Activated CD4-positive, alpha-beta T cell treated with anti-CD3 and anti-CD28 coated beads, Interleukin-2, amount 50 U/mL, for 48 hours (primary cell): ENCODE measurements around the gene HS3ST3A1.
"Not testable (repeated sequence)": the region's sequence is repeated elsewhere in the genome, so short reads cannot be mapped to it uniquely, and the experiment has no call there.

Source experiments
- DNase-seq, 2 experiments: peaks; one replicate each; pipeline ENCODE4 v3.0.0-alpha.2; 2020

HS3ST3A1 gene

GRCh38 chr17:13537871-13538643, 63.7 kb downstream of the HS3ST3A1 start:
- DNase-seq: no peak

GRCh38 chr17:13537167-13537731, 64.5 kb downstream of the HS3ST3A1 start:
- DNase-seq: no peak

GRCh38 chr17:13534946-13535345, 66.8 kb downstream of the HS3ST3A1 start:
- DNase-seq: no peak

- DNase-seq: no peak
Observed at GRCh38 chr17:13531721-13532120, 70.0 kb downstream of the HS3ST3A1 start.

GRCh38 chr17:13525876-13526275, 75.9 kb downstream of the HS3ST3A1 start:
- DNase-seq: no peak

GRCh38 chr17:13523164-13523563, 78.6 kb downstream of the HS3ST3A1 start:
- DNase-seq: no peak

- no peak for DNase-seq
Observed at GRCh38 chr17:13522749-13523148, 79.0 kb downstream of the HS3ST3A1 start.

GRCh38 chr17:13521784-13522183, 79.9 kb downstream of the HS3ST3A1 start:
- no peak for DNase-seq

- DNase-seq: no peak
Observed at GRCh38 chr17:13520899-13521572, 80.7 kb downstream of the HS3ST3A1 start.

- DNase-seq: no peak
Observed at GRCh38 chr17:13518261-13519000, 83.3 kb downstream of the HS3ST3A1 start.

- DNase-seq: no peak
Observed at GRCh38 chr17:13513039-13513405, 88.7 kb downstream of the HS3ST3A1 start.

GRCh38 chr17:13510062-13510461, 91.7 kb downstream of the HS3ST3A1 start:
- no peak for DNase-seq

GRCh38 chr17:13509527-13509926, 92.2 kb downstream of the HS3ST3A1 start:
- no peak for DNase-seq

- DNase-seq: no peak
Observed at GRCh38 chr17:13508896-13509295, 92.8 kb downstream of the HS3ST3A1 start.

GRCh38 chr17:13503526-13503925, 98.2 kb downstream of the HS3ST3A1 start:
- DNase-seq: no peak

- no peak for DNase-seq
Observed at GRCh38 chr17:13502263-13502662, 99.5 kb downstream of the HS3ST3A1 start.

- no peak for DNase-seq
Observed at GRCh38 chr17:13500947-13501346, 100.8 kb downstream of the HS3ST3A1 start.

- no peak for DNase-seq
Observed at GRCh38 chr17:13498184-13498583, 103.5 kb downstream of the HS3ST3A1 start.

- not testable (repeated sequence) for DNase-seq
Observed at GRCh38 chr17:13496553-13497056, 105.1 kb downstream of the HS3ST3A1 start.

- DNase-seq: no peak
Observed at GRCh38 chr17:13495423-13495822, 106.3 kb downstream of the HS3ST3A1 start.

GRCh38 chr17:13492737-13493122, 109.0 kb downstream of the HS3ST3A1 start:
- no peak for DNase-seq

- no peak for DNase-seq
Observed at GRCh38 chr17:13491916-13492736, 109.6 kb downstream of the HS3ST3A1 start.
